Loucy (cell line): ENCODE results near the gene KRT76.

Experiments used
- H2AFZ ChIP-seq: fragments of 200-600 bp; sonication (generic); 2 replicates; pipeline ENCODE4 v1.6.0; 2016; ENCODE audit warnings: antibody characterized with exemption, mild to moderate bottlenecking, low read length, moderate library complexity
- H3F3A ChIP-seq: fragments of 200-600 bp; 2 replicates; pipeline ENCODE4 v1.6.0; 2016; ENCODE audit warnings: antibody characterized with exemption, low read depth, mild to moderate bottlenecking
- H3K27me3 ChIP-seq: fragments of 200-600 bp; sonication (generic); 2 replicates; pipeline ENCODE4 v1.6.1; 2014; ENCODE audit warnings: low read length, mild to moderate bottlenecking; ENCODE audit not compliant: insufficient read depth, poor library complexity, severe bottlenecking
- H3K36me3 ChIP-seq: fragments of 200-600 bp; sonication (generic); 2 replicates; pipeline ENCODE4 v1.6.1; 2016; ENCODE audit warnings: low read length; ENCODE audit not compliant: insufficient read depth
- H3K4me1 ChIP-seq: fragments of 200-600 bp; sonication (generic); 2 replicates; pipeline ENCODE4 v1.5.1; 2014; ENCODE audit warnings: low read length, mild to moderate bottlenecking; ENCODE audit not compliant: insufficient read depth, poor library complexity, severe bottlenecking
- H3K4me2 ChIP-seq: fragments of 200-600 bp; sonication (generic); 2 replicates; pipeline ENCODE4 v1.6.0; 2014; ENCODE audit warnings: antibody characterized with exemption, low read length, low read depth, mild to moderate bottlenecking; ENCODE audit not compliant: poor library complexity, severe bottlenecking
- H3K4me3 ChIP-seq: fragments of 200-600 bp; sonication (generic); 2 replicates; pipeline ENCODE4 v1.5.1; 2014; ENCODE audit warnings: low read length, mild to moderate bottlenecking, mixed read lengths; ENCODE audit not compliant: poor library complexity, severe bottlenecking
- H3K79me2 ChIP-seq: fragments of 200-600 bp; sonication (generic); 2 replicates; pipeline ENCODE4 v1.6.1; 2014; ENCODE audit warnings: low read length; ENCODE audit not compliant: insufficient read depth
- H3K9ac ChIP-seq: fragments of 200-600 bp; sonication (generic); 2 replicates; pipeline ENCODE4 v1.6.0; 2014; ENCODE audit warnings: mild to moderate bottlenecking, low read depth, low read length, moderate library complexity; ENCODE audit not compliant: poor library complexity, severe bottlenecking
- H3K9me2 ChIP-seq: fragments of 200-600 bp; sonication (generic); replicated peaks from 2 replicates; pipeline ENCODE4 v1.6.1; 2016; ENCODE audit warnings: low read depth, low read length, mixed read lengths
- H3K9me3 ChIP-seq: fragments of 200-600 bp; sonication (generic); 2 replicates; pipeline ENCODE4 v1.6.1; 2014; ENCODE audit warnings: mild to moderate bottlenecking, antibody characterized with exemption, low read length, low read depth; ENCODE audit not compliant: insufficient read depth
- H4K20me1 ChIP-seq: fragments of 200-600 bp; sonication (generic); 2 replicates; pipeline ENCODE4 v1.6.0; 2014; ENCODE audit warnings: antibody characterized with exemption, low read length, mild to moderate bottlenecking; ENCODE audit not compliant: insufficient read depth, poor library complexity, severe bottlenecking
- CTCF ChIP-seq: fragments of 200-600 bp; sonication (generic); conservative IDR thresholded peaks from 2 replicates; pipeline ENCODE4 v1.5.1; 2014; ENCODE audit warnings: mild to moderate bottlenecking, antibody characterized with exemption, low read length
- EZH2phosphoT487 ChIP-seq: fragments of 200-600 bp; IDR thresholded peaks from 2 replicates; pipeline ENCODE4 v1.6.1; 2018; ENCODE audit warnings: antibody characterized with exemption, mild to moderate bottlenecking, moderate library complexity, borderline replicate concordance

Gene KRT76

GRCh38 chr12:52812749-52813148 is 35.6 kb upstream of the KRT76 start:
- Histone ChIP-seq H3K9me3 (no peaks in the 10 kb centered on the region), H4K20me1 (no peaks in the 10 kb centered on the region), H3K36me3 (no peaks in the 10 kb centered on the region), H3K9me2 (no peaks in the 10 kb centered on the region), H3K9ac (no peak overlapping the region), H3K27me3 (no peaks in the 10 kb centered on the region), H3K4me1 (no peaks in the 10 kb centered on the region), H3K79me2 (no peaks in the 10 kb centered on the region), H3K4me2 (no peak overlapping the region), H3K4me3 (no peak overlapping the region), H3F3A (no peaks in the 10 kb centered on the region), H2AFZ (no peak overlapping the region)
- TF ChIP-seq CTCF (no peak), EZH2phosphoT487 (no peak)

- H3F3A ChIP-seq, result no peaks in the 10 kb centered on the region
- no peak overlapping the region for H3K4me2 ChIP-seq
- no peaks in the 10 kb centered on the region for H4K20me1 ChIP-seq
- TF ChIP-seq CTCF, result no peak
- no peak for TF ChIP-seq EZH2phosphoT487
- H3K9ac ChIP-seq, result no peak overlapping the region
- H3K27me3 ChIP-seq, result no peaks in the 10 kb centered on the region
- no peaks in the 10 kb centered on the region for H3K36me3 ChIP-seq
- H3K4me3 ChIP-seq, result no peak overlapping the region
- H3K9me3 ChIP-seq, result no peaks in the 10 kb centered on the region
- H2AFZ ChIP-seq, result no peak overlapping the region
- H3K4me1 ChIP-seq, result no peaks in the 10 kb centered on the region
- no peaks in the 10 kb centered on the region for H3K79me2 ChIP-seq
- H3K9me2 ChIP-seq, result no peaks in the 10 kb centered on the region
These were observed 34.9 kb upstream of the KRT76 start for GRCh38 chr12:52812073-52812400.

GRCh38 chr12:52811191-52812072 is 34.3 kb upstream of the KRT76 start:
- no peak overlapping the region for H3K4me2 ChIP-seq
- H3K9ac ChIP-seq, result no peak overlapping the region
- no peaks in the 10 kb centered on the region for H3K27me3 ChIP-seq
- no peaks in the 10 kb centered on the region for H4K20me1 ChIP-seq
- H3K36me3 ChIP-seq, result no peaks in the 10 kb centered on the region
- no peaks in the 10 kb centered on the region for H3K79me2 ChIP-seq
- H2AFZ ChIP-seq, result no peak overlapping the region
- H3K9me2 ChIP-seq, result no peaks in the 10 kb centered on the region
- H3K4me3 ChIP-seq, result no peak overlapping the region
- no peaks in the 10 kb centered on the region for H3K4me1 ChIP-seq
- H3F3A ChIP-seq, result no peaks in the 10 kb centered on the region
- TF ChIP-seq CTCF (no peak), EZH2phosphoT487 (no peak)
- H3K9me3 ChIP-seq, result no peaks in the 10 kb centered on the region
